GM08714 (cell line): ENCODE data around the gene PTPRN2.
"Not testable (repeated sequence)": the region's sequence is repeated elsewhere in the genome, so short reads cannot be mapped to it uniquely, and the experiment has no call there.

Experiments used
- H3K4me3 ChIP-seq: fragments of 200-500 bp; sonication (Bioruptor generic); 2 replicates; pipeline ENCODE4 v1.5.1; 2014; ENCODE audit warnings: mild to moderate bottlenecking, low read length, inconsistent platforms
- ZNF274 ChIP-seq: IDR thresholded peaks from 2 replicates; pipeline ENCODE4 v1.6.1; 2012; ENCODE audit warnings: mild to moderate bottlenecking, low read depth, low read length

PTPRN2 gene

GRCh38 chr7:157848508-157849340, 738.9 kb downstream of the PTPRN2 start:
- TF ChIP-seq ZNF274 = no peak
- no peak overlapping the region for H3K4me3 ChIP-seq

- not testable (repeated sequence) for H3K4me3 ChIP-seq
Measured at GRCh38 chr7:157847756-157848487, 739.7 kb downstream of the PTPRN2 start.

DNA sequence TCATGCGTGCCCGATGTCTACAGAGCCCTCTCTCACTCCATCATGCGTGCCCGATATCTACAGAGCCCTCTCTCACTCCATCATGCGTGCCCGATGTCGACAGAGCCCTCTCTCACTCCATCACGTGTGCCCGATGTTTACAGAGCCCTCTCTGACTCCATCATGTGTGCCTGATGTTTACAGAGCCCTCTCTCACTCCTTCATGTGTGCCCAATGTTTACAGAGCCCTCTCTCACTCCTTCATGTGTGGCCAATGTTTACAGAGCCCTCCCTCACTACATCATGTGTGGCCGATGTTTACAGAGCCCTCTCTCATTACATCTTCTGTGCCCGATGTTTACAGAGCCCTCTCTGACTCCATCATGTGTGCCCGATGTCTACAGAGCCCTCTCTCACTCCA, 740.9 kb downstream of the PTPRN2 start:
- H3K4me3 ChIP-seq = not testable (repeated sequence)

GRCh38 chr7:157846271-157846670, 741.4 kb downstream of the PTPRN2 start:
- no peak for TF ChIP-seq ZNF274
- H3K4me3 ChIP-seq = no peak overlapping the region

DNA sequence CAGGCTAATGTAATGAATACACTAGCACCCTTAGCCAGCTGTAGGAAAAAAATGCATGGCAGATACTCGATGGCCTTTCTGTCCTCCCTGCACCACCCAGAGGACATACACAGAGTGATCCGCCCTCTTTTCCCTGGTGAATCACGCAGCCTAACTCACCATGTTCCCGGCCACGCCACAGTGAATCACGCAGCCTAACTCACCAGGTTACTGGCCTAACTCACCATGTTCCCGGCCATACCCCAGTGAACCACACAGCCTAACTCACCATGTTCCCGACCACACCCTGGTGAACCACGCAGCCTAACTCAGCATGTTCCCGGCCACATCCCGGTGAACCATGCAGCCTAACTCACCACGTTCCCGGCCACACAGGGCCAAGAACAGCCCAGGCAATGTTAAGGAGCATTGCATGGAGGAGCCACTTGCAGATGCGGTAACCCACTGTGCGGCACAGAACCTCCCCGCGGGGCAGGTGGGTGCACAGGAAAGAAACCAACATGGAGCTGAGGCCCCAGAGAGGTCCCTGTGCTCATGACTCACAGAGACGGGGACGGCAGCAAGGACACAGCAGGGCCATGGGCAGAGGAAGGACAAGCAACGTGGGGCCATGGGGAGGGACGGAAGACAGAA, 742.3 kb downstream of the PTPRN2 start:
- TF ChIP-seq ZNF274 = no peak
- no peak overlapping the region for H3K4me3 ChIP-seq

- no peak overlapping the region for H3K4me3 ChIP-seq
- no peak for TF ChIP-seq ZNF274
Measured at GRCh38 chr7:157844611-157845010, 743.0 kb downstream of the PTPRN2 start.

DNA sequence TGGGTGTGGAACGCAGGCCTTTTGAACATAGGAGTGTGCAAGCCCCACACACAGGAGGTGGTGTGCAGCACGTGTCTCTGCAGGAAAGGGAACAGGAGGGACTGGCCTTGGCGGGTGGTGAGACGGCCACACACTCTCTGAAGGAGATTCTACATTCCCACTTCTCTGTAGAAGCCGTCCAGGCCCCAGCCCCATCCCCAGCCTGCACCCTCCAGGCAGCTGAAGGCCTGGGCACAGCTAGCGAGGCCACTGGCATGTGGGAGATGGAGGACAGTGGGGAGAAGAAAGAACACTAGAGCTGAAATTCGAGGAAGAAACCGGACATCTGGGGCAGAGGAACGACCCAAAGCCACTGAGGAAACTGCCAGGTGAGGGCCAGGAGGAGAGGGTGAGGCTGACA, 743.5 kb downstream of the PTPRN2 start:
- no peak for TF ChIP-seq ZNF274
- H3K4me3 ChIP-seq = no peak overlapping the region

GRCh38 chr7:157843336-157844140, 744.1 kb downstream of the PTPRN2 start:
- H3K4me3 ChIP-seq = no peak overlapping the region
- no peak for TF ChIP-seq ZNF274

DNA sequence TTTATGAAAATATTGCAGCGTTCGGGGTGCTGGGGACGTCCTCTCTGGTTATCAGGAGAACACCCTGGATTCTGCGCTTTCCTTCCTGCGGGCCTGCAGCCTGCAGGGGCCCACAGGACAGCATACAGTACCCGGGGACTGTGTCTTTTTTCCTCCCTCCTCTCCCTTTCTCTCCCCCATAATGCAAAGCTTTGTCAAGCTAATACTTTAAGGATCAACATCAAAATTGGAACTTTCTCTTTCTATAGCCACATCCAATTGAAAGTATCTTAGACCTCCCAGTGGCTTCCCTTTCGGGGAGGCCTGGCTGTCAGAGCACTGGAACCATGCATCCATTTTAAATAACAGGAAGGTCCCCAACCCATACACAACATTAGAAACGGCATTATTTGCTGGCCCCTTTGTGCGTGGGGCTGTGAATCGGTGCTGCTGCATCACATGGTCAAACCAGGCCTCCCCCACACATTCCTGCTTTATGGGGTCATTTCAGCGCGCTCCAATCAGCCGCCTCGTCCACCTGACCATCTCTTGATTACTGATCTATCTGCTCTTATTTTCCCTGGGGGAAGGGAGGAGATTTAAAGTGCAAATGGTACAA, 745.8 kb downstream of the PTPRN2 start:
- no peak for TF ChIP-seq ZNF274
- no peak overlapping the region for H3K4me3 ChIP-seq

GRCh38 chr7:157840914-157841772, 746.5 kb downstream of the PTPRN2 start:
- H3K4me3 ChIP-seq = no peak overlapping the region
- no peak for TF ChIP-seq ZNF274

DNA sequence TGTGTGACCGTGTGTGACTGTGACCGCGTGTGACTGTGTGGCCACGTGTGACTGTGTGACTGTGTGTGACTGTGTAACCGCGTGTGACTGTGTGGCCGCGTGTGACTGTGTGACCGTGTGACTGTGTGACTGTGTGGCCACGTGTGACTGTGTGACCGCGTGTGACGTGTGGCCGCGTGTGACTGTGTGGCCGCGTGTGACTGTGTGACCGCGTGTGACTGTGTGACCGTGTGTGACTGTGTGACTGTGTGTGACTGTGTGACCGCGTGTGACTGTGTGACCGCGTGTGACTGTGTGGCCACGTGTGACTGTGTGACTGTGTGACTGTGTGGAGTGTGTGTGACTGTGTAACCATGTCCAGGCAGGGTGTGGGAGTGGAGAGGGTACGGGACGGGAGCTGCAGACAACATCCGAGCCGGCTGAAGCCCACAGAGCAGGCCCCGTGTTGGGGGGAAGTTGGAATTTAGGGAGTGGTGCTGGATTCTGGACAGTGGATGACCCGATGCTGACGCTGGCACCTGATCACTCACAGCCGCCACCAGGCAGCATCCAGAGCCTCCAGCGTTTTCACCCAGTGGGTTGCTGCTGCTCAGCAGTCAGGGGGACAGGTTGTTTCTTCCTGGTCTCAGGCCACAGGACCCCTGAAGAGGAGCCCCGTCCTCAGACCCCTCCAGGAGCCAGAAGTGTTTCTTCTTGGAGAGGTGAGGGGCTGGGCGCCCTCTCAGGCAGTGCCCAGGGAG, 747.3 kb downstream of the PTPRN2 start:
- no peak for TF ChIP-seq ZNF274

DNA sequence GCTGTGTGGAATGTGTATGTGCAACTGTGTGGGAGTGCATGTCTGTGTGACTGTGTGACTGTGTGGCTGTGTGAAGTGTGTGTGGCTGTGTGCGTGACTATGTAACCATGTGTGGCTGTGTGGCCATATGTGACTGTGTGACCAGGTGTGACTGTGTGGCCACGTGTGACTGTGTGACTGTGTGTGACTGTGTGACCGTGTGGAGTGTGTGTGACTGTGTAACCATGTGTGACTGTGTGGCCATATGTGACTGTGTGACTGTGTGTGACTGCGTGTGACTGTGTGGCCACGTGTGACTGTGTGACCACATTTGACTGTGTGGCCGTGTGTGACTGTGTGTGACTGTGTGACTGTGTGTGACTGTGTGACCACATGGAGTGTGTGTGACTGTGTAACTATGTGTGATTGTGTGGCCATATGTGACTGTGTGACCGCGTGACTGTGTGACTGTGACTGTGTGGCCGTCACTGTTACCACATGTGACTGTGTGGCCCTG, 747.9 kb downstream of the PTPRN2 start:
- TF ChIP-seq ZNF274 = no peak
- H3K4me3 ChIP-seq = no peak overlapping the region

More for the DNA sequence above, 747.3 kb downstream of the PTPRN2 start:
- H3K4me3 ChIP-seq = no peak overlapping the region

GRCh38 chr7:157839226-157839625, 748.4 kb downstream of the PTPRN2 start:
- TF ChIP-seq ZNF274 = no peak
- no peak overlapping the region for H3K4me3 ChIP-seq
